ENCODE results near the gene ZNF177. TPM values are rescaled to one million over a fixed set of nuclear protein-coding genes. Genes with fewer than 3 reads are reported as not detected.

Gene ZNF177
- polyA plus RNA-seq, 3 donors from 2014 or later, result 0.52 TPM; not detected in 2

GRCh38 chr19:9352505-9352904 lies 10.3 kb upstream of the ZNF177 start:
- Mint-ChIP-seq H3K4me1 (no peaks in the 10 kb centered on the region), H3K27ac (no peak overlapping the region), H3K9me3 (peaks cover 36 to 87% (median 76%) of the 10 kb centered on the region in 6 donors), H3K36me3 (peaks cover 28 to 47% (median 37%) of the 10 kb centered on the region in 3 donors), H3K4me3 (no peak overlapping the region), H3K27me3 (ENCODE audit: low read depth in 3 of 3) (peaks cover 0 to 2% (median 0%) of the 10 kb centered on the region in 3 donors)
- no peak for DNase-seq

DNA sequence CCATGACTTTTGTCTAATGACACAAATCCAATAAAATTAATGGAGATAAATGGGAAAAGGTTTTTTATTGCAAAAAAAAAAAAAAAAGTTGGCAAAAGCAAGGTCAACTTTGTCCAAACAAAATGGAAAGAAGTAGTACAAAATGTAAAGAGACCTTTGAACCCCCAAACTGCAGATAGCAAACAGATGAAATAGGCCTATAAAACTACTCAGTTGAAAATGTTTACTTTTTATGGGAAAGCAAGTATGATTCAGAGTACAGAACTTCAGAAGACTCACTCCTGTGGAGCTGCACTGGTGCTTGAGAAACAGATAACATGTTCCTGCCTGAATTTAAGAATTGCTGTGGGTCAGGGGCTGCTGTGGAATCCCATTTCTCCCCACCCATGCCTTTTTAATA lies 9.8 kb upstream of the ZNF177 start:
- no peak overlapping the region for H3K4me3 Mint-ChIP-seq
- H3K27me3 Mint-ChIP-seq (ENCODE audit: low read depth in 3 of 3), result peaks cover 0 to 4% (median 0%) of the 10 kb centered on the region in 3 donors
- H3K9me3 Mint-ChIP-seq, result peaks cover 37 to 87% (median 77%) of the 10 kb centered on the region in 6 donors
- H3K36me3 Mint-ChIP-seq, result peaks cover 33 to 52% (median 40%) of the 10 kb centered on the region in 3 donors
- DNase-seq, result no peak
- H3K27ac Mint-ChIP-seq, result no peak overlapping the region
- no peaks in the 10 kb centered on the region for H3K4me1 Mint-ChIP-seq

DNA sequence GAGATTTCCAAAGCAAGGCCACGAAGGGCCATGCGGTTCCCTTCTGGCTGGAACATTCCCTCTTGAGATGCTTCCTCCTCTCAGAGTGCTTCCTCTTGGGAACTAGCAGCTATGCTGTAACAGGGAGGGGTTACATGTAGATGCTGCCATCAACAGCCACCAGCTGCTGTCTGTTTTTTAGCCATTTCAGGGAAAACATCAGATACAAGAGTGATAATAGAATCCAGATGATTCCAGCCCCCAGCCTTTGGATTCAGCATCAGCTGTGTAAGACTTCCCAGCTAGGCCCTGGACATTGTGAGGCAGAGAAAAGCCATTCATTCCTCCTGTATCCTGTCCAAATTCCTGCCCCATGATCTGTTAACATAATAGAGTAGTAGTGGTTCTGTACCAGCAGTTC lies 8.2 kb upstream of the ZNF177 start:
- no peak for DNase-seq
- H3K36me3 Mint-ChIP-seq, result peaks cover 27 to 45% (median 29%) of the 10 kb centered on the region in 3 donors
- H3K4me1 Mint-ChIP-seq, result no peaks in the 10 kb centered on the region
- H3K4me3 Mint-ChIP-seq, result no peak overlapping the region
- peaks cover 0 to 4% (median 0%) of the 10 kb centered on the region in 3 donors for H3K27me3 Mint-ChIP-seq (ENCODE audit: low read depth in 3 of 3)
- no peak overlapping the region for H3K27ac Mint-ChIP-seq
- H3K9me3 Mint-ChIP-seq, result peaks cover 25 to 82% (median 73%) of the 10 kb centered on the region in 6 donors

- DNase-seq, result no peak
- Mint-ChIP-seq H3K4me1 (no peaks in the 10 kb centered on the region), H3K27me3 (ENCODE audit: low read depth in 3 of 3) (peaks cover 0 to 2% (median 0%) of the 10 kb centered on the region in 3 donors), H3K9me3 (peaks cover 44 to 90% (median 71%) of the 10 kb centered on the region in 6 donors), H3K36me3 (peaks cover 29 to 40% (median 33%) of the 10 kb centered on the region in 3 donors), H3K27ac (no peak overlapping the region), H3K4me3 (no peak overlapping the region)
Observed at GRCh38 chr19:9370738-9371619, 8.2 kb downstream of the ZNF177 start.

DNA sequence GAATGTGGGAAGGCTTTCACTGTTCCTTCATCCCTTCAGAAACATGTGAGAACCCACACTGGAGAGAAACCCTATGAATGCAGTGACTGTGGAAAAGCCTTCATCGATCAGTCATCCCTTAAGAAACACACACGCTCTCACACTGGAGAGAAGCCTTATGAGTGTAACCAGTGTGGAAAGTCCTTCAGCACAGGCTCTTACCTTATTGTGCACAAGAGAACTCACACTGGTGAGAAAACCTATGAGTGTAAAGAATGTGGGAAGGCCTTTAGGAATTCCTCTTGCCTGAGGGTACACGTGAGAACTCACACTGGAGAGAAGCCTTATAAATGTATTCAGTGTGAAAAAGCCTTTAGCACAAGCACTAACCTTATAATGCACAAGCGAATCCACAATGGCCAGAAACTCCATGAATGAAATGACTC lies 18.6 kb downstream of the ZNF177 start:
- peaks cover 0 to 3% (median 0%) of the 10 kb centered on the region in 3 donors for H3K27me3 Mint-ChIP-seq (ENCODE audit: low read depth in 3 of 3)
- H3K36me3 Mint-ChIP-seq, result peaks cover 80 to 92% (median 87%) of the 10 kb centered on the region in 3 donors
- no peak overlapping the region for H3K27ac Mint-ChIP-seq
- DNase-seq, result no peak
- no peak overlapping the region for H3K4me3 Mint-ChIP-seq
- H3K4me1 Mint-ChIP-seq, result peaks cover 0 to 2% of the 10 kb centered on the region in 2 donors
- H3K9me3 Mint-ChIP-seq, result peaks cover 29 to 96% (median 86%) of the 10 kb centered on the region in 6 donors

- H3K4me1 Mint-ChIP-seq, result peaks cover 26 to 34% of the 10 kb centered on the region in 2 donors
- peak; percentile 39 to 52 (median 44) for DNase-seq
- peaks cover 33 to 88% (median 80%) of the 10 kb centered on the region in 6 donors for H3K9me3 Mint-ChIP-seq
- H3K4me3 Mint-ChIP-seq, result peak overlapping the region; percentile 81 to 92 (median 83)
- peaks cover 16 to 27% (median 19%) of the 10 kb centered on the region in 3 donors for H3K36me3 Mint-ChIP-seq
- H3K27ac Mint-ChIP-seq, result peak overlapping the region in 4 of 6 donors; percentile 51 to 75 (median 72)
- peaks cover 6 to 10% (median 8%) of the 10 kb centered on the region in 3 donors for H3K27me3 Mint-ChIP-seq (ENCODE audit: low read depth in 3 of 3)
Observed at GRCh38 chr19:9406798-9407352, 44.1 kb downstream of the ZNF177 start.

- peaks cover 25 to 31% (median 27%) of the 10 kb centered on the region in 3 donors for H3K36me3 Mint-ChIP-seq
- H3K4me1 Mint-ChIP-seq, result peaks cover 26 to 34% of the 10 kb centered on the region in 2 donors
- peak overlapping the region in 3 of 6 donors; percentile 19 to 52 (median 38) for H3K27ac Mint-ChIP-seq
- DNase-seq, result no peak
- peaks cover 6 to 10% (median 8%) of the 10 kb centered on the region in 3 donors for H3K27me3 Mint-ChIP-seq (ENCODE audit: low read depth in 3 of 3)
- H3K4me3 Mint-ChIP-seq, result peak overlapping the region; percentile 77 to 92 (median 81)
- peaks cover 37 to 97% (median 87%) of the 10 kb centered on the region in 6 donors for H3K9me3 Mint-ChIP-seq
Observed at GRCh38 chr19:9407827-9408226, 45.0 kb downstream of the ZNF177 start.

- Mint-ChIP-seq H3K27me3 (ENCODE audit: low read depth in 3 of 3) (peaks cover 4% of the 10 kb centered on the region in 3 donors), H3K4me3 (no peak overlapping the region), H3K27ac (no peak overlapping the region), H3K36me3 (peaks cover 53 to 63% (median 62%) of the 10 kb centered on the region in 3 donors), H3K9me3 (peaks cover 43 to 93% (median 87%) of the 10 kb centered on the region in 6 donors), H3K4me1 (peaks cover 0 to 6% of the 10 kb centered on the region in 2 donors)
- DNase-seq, result no peak
Observed at GRCh38 chr19:9413240-9413954, 50.6 kb downstream of the ZNF177 start.

DNA sequence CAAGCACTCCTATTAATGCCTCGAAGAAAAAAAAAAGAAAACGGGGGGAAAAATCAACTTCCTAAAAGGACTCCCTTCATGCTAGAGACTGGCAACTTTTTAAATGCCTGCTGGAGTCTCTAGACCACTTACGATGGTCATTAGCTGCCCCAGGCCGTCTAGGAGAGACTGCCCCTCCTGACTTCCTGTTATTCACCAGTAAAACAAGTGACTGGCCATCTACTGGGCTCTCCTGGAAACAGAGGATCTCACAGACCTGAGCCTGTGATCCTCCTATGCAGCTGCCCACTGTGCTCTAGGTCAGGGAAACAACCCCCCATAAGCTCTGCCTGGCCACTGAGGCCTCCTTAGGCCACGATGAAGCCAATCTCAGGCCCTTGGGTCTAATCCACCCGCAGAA lies 65.1 kb downstream of the ZNF177 start:
- H3K9me3 Mint-ChIP-seq, result no peaks in the 10 kb centered on the region
- peaks cover 30 to 58% (median 32%) of the 10 kb centered on the region in 3 donors for H3K36me3 Mint-ChIP-seq
- no peak for DNase-seq
- H3K27me3 Mint-ChIP-seq (ENCODE audit: low read depth in 3 of 3), result peaks cover 0 to 1% (median 0%) of the 10 kb centered on the region in 3 donors
- no peak overlapping the region for H3K4me3 Mint-ChIP-seq
- H3K27ac Mint-ChIP-seq, result peak overlapping the region in 2 of 6 donors; percentile 30 to 34
- H3K4me1 Mint-ChIP-seq, result peaks cover 33 to 79% of the 10 kb centered on the region in 2 donors

GRCh38 chr19:9430444-9430843 lies 67.6 kb downstream of the ZNF177 start:
- Mint-ChIP-seq H3K4me1 (peaks cover 49 to 86% of the 10 kb centered on the region in 2 donors), H3K4me3 (no peak overlapping the region), H3K27ac (peak overlapping the region; percentile 6 to 84 (median 55)), H3K36me3 (peaks cover 14 to 43% (median 22%) of the 10 kb centered on the region in 3 donors), H3K9me3 (no peaks in the 10 kb centered on the region), H3K27me3 (ENCODE audit: low read depth in 3 of 3) (peaks cover 1 to 9% (median 4%) of the 10 kb centered on the region in 3 donors)
- no peak for DNase-seq

GRCh38 chr19:9431475-9431874 lies 68.7 kb downstream of the ZNF177 start:
- peak overlapping the region in 5 of 6 donors; percentile 5 to 77 (median 61) for H3K27ac Mint-ChIP-seq
- peaks cover 58 to 90% of the 10 kb centered on the region in 2 donors for H3K4me1 Mint-ChIP-seq
- H3K36me3 Mint-ChIP-seq, result peaks cover 14 to 40% (median 22%) of the 10 kb centered on the region in 3 donors
- no peaks in the 10 kb centered on the region for H3K9me3 Mint-ChIP-seq
- peaks cover 6 to 14% (median 7%) of the 10 kb centered on the region in 3 donors for H3K27me3 Mint-ChIP-seq (ENCODE audit: low read depth in 3 of 3)
- DNase-seq, result peak; percentile 41 to 51 (median 47)
- no peak overlapping the region for H3K4me3 Mint-ChIP-seq

All from immature natural killer cell (primary cell).